GM18909 (cell line): ENCODE data around the gene ACTL7A.
"Not testable (repeated sequence)": the region's sequence is repeated elsewhere in the genome, so short reads cannot be mapped to it uniquely, and the experiment has no call there.

Experiments used
- ATAC-seq: cut with Tn5 transposase; IDR thresholded peaks from one replicate; pipeline ENCODE4 v1.9.1; 2021; ENCODE audit warnings: mild to moderate bottlenecking; ENCODE audit not compliant: unreplicated experiment, poor library complexity

The ACTL7A gene

GRCh38 chr9:108861997-108862396, at the start of gene ACTL7A:
Gene ACTL7A (plus strand): TSS chr9:108862266. CDS start chr9:108862323, 57 bp downstream.
- no peak for ATAC-seq

GRCh38 chr9:108812396-108813025, 49.6 kb upstream of the ACTL7A start:
- no peak for ATAC-seq

GRCh38 chr9:108813951-108814601, 48.0 kb upstream of the ACTL7A start:
- ATAC-seq: no peak

- no peak for ATAC-seq
Measured at GRCh38 chr9:108815156-108815555, 46.9 kb upstream of the ACTL7A start.

- ATAC-seq: no peak
Measured at GRCh38 chr9:108816037-108816436, 46.0 kb upstream of the ACTL7A start.

- ATAC-seq: no peak
Measured at GRCh38 chr9:108823829-108824228, 38.2 kb upstream of the ACTL7A start.

GRCh38 chr9:108830272-108830671, 31.8 kb upstream of the ACTL7A start:
- no peak for ATAC-seq

GRCh38 chr9:108831496-108832178, 30.4 kb upstream of the ACTL7A start:
- no peak for ATAC-seq

- no peak for ATAC-seq
Measured at GRCh38 chr9:108832179-108832500, 29.9 kb upstream of the ACTL7A start.

GRCh38 chr9:108834959-108835665, 27.0 kb upstream of the ACTL7A start:
- no peak for ATAC-seq

- ATAC-seq: no peak
Measured at GRCh38 chr9:108835831-108836230, 26.2 kb upstream of the ACTL7A start.

GRCh38 chr9:108836319-108836718, 25.7 kb upstream of the ACTL7A start:
- ATAC-seq: no peak

GRCh38 chr9:108836781-108837180, 25.3 kb upstream of the ACTL7A start:
- no peak for ATAC-seq

GRCh38 chr9:108837530-108837929, 24.5 kb upstream of the ACTL7A start:
- ATAC-seq: no peak

GRCh38 chr9:108838017-108838416, 24.0 kb upstream of the ACTL7A start:
- no peak for ATAC-seq

- not testable (repeated sequence) for ATAC-seq
Measured at GRCh38 chr9:108839561-108839960, 22.5 kb upstream of the ACTL7A start.

GRCh38 chr9:108842610-108843295, 19.3 kb upstream of the ACTL7A start:
- ATAC-seq: no peak

GRCh38 chr9:108844391-108844790, 17.7 kb upstream of the ACTL7A start:
- no peak for ATAC-seq

- no peak for ATAC-seq
Measured at GRCh38 chr9:108844856-108845255, 17.2 kb upstream of the ACTL7A start.

- no peak for ATAC-seq
Measured at GRCh38 chr9:108845507-108845906, 16.6 kb upstream of the ACTL7A start.

- ATAC-seq: no peak
Measured at GRCh38 chr9:108845947-108846346, 16.1 kb upstream of the ACTL7A start.
